Astrocyte of the spinal cord (primary cell): Measurements from ENCODE around the gene PDXP.
"Not testable (repeated sequence)": the region's sequence is repeated elsewhere in the genome, so short reads cannot be mapped to it uniquely, and the experiment has no call there.

Experiments
- DNase-seq: peaks from one replicate; pipeline ENCODE4 v3.0.0; 2011; ENCODE audit warnings: low read depth, low spot score
- H3K4me3 ChIP-seq: 2 replicates; pipeline ENCODE4 v1.5.1; 2011; ENCODE audit warnings: low read depth, mild to moderate bottlenecking, low read length, moderate library complexity
- in situ Hi-C: cut with HindIII; loops from 2 replicates; pipeline ENCODE4 v1.10.0; 2017; ENCODE audit warnings: low sequenced_read_pairs
- TF ChIP-seq, protein P1 (sequence below): IDR thresholded peaks from 2 replicates; pipeline ENCODE4 v1.5.1; 2012; ENCODE audit warnings: low read depth, mild to moderate bottlenecking, low read length, inconsistent platforms

PDXP gene

DNA sequence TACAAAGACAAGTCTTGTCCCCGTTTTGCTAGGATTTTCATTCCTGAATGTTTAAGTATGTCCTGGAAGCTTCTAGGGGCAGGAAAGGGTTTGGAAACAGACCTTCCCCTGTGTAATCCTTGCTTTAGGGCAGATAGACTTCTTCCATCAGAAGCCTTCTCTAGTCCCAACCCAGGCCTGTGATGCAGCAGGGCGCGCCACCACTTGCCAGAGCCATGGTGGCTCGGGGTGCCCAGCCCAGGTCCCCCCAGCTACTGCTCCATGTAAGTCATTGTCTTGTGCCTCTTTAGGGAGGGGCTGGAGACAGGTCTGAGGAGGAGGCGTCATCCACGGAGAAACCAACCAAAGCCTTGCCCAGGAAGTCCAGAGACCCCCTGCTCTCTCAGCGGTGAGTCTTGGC lies 31.9 kb downstream of the PDXP start:
- in situ Hi-C loops: no loop called here
- TF ChIP-seq, protein P1, sequence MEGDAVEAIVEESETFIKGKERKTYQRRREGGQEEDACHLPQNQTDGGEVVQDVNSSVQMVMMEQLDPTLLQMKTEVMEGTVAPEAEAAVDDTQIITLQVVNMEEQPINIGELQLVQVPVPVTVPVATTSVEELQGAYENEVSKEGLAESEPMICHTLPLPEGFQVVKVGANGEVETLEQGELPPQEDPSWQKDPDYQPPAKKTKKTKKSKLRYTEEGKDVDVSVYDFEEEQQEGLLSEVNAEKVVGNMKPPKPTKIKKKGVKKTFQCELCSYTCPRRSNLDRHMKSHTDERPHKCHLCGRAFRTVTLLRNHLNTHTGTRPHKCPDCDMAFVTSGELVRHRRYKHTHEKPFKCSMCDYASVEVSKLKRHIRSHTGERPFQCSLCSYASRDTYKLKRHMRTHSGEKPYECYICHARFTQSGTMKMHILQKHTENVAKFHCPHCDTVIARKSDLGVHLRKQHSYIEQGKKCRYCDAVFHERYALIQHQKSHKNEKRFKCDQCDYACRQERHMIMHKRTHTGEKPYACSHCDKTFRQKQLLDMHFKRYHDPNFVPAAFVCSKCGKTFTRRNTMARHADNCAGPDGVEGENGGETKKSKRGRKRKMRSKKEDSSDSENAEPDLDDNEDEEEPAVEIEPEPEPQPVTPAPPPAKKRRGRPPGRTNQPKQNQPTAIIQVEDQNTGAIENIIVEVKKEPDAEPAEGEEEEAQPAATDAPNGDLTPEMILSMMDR: no peak
- no peak overlapping the region for H3K4me3 ChIP-seq

DNA sequence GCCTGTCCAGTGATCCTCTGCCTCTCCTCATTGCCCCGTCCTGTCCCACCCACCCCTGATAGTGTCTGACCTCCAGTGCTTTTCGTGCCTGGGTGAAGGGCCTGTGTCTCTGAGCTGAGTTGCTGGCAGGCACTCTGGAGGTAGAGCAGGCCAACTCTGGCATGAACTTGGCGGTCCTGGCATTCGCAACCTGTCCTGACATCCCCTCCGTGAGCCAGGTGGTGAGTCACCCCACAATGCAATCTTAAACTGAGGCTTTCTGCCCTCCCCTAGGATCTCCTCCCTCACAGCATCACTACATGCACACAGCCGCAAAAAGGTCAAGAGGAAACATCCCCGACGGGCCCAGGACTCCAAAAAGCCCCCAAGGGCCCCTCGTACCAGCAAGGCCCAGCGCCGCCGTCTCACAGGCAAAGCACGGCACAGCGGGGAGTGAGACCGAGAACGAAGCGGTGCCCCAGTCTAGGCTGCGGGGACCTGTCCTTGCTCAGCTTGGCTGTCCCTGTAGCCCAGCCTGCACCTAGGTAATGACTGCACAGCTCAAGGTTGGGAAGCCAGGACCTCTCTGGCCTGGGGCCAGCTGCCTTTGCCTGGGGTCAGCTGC lies 32.5 kb downstream of the PDXP start:
- DNase-seq: no peak
- in situ Hi-C loops: no loop called here
- no peak overlapping the region for H3K4me3 ChIP-seq
- TF ChIP-seq, protein P1: no peak

More for the DNA sequence above, 31.9 kb downstream of the PDXP start:
- no peak for DNase-seq

DNA sequence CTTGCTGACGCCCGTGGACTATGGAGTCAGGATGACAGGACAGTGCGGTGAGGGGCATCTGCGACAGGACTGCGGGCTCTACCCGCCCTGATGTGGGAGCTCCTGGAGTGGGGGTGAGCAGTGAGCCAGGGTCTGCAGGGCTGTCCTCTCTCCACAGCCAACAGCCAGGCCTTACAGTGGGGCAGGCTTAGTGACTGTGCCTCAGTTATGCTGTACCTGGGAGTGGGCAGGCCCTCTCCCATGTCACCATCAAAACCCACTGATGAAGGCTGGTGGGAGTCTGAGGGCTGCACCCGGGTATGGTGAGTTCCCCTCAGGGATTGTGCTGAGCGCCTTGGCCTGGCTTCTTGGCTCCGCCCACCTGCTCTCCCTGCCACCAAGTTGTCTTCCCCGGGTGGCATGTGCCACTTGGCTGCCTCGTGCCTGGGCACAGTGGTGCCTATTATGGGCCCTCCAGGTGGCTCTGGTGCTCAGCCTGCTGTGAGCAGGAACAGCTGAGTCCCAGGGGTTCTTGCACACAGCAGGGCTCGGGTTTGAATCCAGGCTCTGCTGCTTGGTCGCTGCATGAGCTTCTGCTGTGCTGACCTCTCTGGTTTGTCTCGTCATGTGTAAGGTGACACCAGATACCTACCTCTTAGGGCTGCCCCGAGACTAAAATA lies 34.2 kb downstream of the PDXP start:
- in situ Hi-C loops: no loop called here

GRCh38 chr22:37694131-37694530 lies 35.6 kb downstream of the PDXP start:
- DNase-seq, H3K4me3 ChIP-seq, in situ Hi-C loops: not testable (repeated sequence)

More for the DNA sequence above, 34.2 kb downstream of the PDXP start:
- no peak overlapping the region for H3K4me3 ChIP-seq
- DNase-seq: no peak
- TF ChIP-seq, protein P1: no peak

- H3K4me3 ChIP-seq: peak overlapping the region; percentile 46
- DNase-seq, in situ Hi-C loops: not testable (repeated sequence)
Measured at GRCh38 chr22:37696260-37696656, 37.7 kb downstream of the PDXP start.

- TF ChIP-seq, protein P1: peak; percentile 70
- DNase-seq: peak; percentile 95
- peak within 1 kb of the TSS; percentile 46 for H3K4me3 ChIP-seq
- in situ Hi-C loops: no loop called here
Measured at GRCh38 chr22:37696657-37697537, 38.4 kb downstream of the PDXP start, which contains the start of gene TRIOBP. Gene TRIOBP (plus strand): TSS chr22:37697048. CDS start chr22:37701366, 4,318 bp downstream.

DNA sequence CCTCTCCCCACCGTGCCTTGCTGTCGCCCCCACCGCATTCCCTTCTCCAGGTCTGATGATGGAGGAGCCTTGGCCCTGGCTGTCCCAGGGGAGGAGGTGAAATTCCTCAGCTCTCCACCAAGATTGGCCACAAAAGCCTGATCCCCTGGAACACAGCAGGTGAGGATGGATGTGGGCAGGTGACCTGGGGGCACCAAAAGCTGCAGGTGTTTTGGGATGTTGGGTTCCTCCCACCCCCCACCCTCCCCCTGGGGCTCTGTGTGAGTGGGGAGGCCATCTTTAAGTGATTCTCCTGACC lies 39.0 kb downstream of the PDXP start:
- in situ Hi-C loops: no loop called here
- TF ChIP-seq, protein P1: no peak
- no peak for DNase-seq
- H3K4me3 ChIP-seq: peak overlapping the region; percentile 46
